IPS-11a (cell line): ENCODE data around the gene CASD1.

Experiments used
- H3K4me3 ChIP-seq: one replicate; pipeline ENCODE4 v1.5.1; 2013; ENCODE audit warnings: low read depth, low read length, control low read depth

The CASD1 gene

DNA sequence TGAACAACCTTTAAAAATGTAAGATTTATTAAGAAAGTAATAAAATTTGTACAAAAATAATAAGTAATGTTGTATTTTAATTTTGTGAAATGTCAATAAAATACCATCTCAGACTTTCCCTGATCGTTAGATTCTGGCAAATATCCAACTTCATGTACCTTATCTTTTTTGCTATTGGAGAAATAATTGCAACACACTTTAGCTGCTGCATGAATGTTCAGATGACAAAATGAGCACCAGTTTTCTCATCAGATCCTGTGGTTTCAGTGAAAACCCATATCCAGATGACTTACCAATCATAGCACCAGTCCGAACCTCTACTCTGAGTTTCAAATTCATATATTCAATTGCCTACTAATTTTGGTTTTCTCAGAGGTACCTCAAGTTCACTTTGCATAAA, 69.9 kb downstream of the CASD1 start:
- no peak overlapping the region for H3K4me3 ChIP-seq

DNA sequence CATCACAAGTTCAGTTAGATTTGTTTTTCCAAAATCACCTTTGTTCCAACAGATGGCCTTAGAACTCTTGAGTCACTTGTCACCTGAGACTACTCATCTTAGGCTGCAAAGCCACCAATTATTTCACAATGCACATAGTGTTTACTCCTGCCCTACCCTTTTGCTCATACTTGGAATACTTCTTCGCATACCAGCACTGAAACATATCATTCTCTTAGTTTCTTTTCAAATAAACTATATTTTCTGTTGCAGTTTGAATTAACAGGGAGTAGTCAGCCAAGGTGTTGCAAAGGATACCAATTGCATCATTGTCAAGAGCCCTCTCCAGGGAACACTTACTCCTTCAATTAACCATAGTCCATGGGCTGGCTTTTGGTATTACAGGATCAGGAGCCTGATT, 71.0 kb downstream of the CASD1 start:
- H3K4me3 ChIP-seq, result no peak overlapping the region

DNA sequence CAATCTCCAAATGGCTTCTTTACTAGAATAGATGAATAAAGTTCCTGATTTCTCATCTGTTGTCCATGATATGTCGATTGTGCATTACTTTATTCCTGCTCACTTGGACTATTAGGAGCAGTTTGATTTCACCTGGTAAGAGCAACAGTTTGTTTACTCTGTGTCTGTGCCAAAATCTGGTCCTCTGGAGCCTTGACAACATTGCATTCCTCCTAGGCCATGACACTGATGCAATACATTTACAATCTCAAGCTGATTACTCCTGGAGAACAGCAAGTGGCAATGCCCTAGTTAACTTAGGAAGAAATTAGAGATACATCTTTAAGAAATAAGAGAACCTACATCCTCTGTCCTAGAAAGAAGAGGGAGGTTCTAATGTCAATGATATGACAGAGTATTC, 74.5 kb downstream of the CASD1 start:
- H3K4me3 ChIP-seq, result no peak overlapping the region

DNA sequence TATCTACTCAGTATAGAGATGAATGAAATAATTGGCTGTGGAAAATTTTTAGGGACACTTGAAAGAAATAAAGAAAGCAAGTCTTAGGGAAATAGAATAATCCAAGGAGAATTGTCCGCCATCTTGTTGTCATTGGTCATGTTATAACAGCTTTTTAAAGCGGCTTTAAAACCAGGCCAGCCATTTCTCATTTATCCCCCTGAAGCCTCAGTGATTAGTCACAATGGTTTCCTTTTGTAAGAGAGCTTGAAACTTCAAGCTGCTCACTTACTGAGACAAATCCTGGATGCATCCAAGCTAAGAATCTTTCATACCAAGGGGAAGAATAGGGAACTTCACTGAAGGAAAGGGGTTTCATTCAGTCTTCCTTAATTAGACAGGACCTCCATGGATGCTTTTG, 78.5 kb downstream of the CASD1 start:
- H3K4me3 ChIP-seq, result no peak overlapping the region

DNA sequence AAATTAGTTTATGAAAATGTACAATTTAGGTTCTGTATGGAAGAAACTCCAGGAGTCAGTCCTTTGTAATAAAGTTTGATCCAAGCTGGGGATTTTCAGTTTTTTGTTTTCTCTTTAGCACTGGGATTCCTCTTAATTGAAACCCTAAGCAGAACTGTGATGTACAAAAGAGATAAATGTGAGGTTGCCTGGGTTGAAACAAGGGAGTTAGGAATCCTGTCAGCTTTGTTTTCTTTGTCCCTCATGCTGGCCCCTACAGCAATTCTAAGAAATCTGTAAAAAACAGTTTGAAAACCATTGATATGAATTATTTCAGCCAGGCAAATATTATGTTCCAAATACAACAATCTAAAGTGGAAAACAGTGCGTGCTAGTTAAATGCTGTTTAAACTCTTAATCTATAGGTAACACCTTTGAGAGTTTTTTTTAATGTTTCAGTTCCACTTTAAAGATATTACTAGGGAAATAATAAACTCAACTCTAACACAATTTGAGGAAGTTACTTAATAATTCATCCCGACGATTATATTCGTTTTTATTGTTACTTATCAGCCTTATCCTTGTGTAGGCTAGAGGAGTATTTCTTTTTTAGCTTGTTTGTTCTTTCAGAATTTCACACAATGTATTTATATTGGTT, 81.0 kb downstream of the CASD1 start:
- H3K4me3 ChIP-seq, result no peak overlapping the region

DNA sequence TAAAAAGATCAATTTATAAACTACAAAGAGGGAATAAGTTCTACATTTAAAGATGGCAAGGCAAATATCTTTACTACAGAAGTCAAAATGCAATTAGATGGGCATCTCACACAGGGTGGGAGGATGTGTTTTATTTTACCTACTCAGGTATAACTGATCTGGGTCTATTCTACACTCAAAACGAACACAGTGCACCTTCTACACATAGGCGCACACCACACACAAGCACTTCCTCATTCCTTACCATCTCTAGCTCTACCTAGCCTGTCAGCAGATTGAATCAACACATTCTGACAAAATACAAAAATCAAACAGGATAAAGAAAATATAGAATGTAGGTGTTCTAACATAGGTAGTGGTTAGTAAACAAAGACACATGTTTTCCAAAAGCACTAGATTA, 81.6 kb downstream of the CASD1 start:
- H3K4me3 ChIP-seq, result no peak overlapping the region

DNA sequence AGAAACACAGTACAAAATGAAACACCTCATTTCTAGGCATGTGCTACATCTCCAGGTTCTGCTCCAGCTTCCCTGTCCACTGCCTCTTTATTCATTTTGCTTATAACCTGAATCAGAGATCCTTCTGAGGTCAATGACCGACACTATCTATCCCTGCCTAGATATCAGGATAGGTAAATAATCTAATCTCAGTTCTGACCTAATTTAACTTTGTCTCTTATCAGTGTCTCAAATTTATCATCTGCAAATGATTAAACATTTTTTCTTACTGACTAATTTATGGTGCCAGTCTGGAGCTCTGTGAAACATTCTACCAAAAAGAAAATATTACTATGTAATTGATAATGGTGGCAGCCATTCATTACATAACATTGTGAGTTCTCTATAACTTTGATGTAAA, 85.3 kb downstream of the CASD1 start:
- H3K4me3 ChIP-seq, result no peak overlapping the region

DNA sequence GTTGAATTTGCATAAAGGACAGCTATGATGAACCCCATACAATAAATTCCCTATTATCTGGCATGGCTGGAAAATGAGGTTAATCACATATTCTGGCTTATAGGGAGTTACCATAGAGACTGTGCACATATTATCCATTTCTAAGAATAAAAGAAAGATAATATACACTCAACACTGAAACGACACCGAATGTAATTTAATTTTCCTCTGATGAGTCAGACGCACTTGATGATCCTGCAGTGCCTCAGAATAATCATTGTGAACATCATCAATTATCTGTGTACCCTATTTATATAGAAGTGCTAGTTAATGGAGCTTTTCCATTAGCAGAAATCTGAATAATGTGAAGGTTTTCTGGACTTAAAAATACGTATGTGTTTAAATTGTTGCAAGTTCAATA, 86.1 kb downstream of the CASD1 start:
- H3K4me3 ChIP-seq, result no peak overlapping the region

DNA sequence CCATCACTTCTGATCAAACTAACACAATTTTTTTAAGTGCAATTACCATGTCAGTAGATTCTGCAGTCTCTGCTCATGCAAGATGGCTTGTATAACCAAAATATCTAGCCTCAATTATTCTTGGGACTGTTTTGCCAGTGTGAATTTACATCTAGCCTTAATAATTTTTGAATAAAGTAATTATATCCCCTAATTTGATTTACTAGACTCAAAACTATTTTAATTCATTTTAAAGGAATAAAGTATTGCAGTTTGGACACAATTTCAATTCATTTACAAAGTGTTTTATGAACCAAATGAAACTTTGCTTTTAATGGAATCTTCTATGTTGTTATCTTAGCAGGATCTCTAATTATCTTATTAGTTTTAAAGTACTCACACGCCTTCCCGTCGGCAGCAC, 90.7 kb downstream of the CASD1 start:
- H3K4me3 ChIP-seq, result no peak overlapping the region

DNA sequence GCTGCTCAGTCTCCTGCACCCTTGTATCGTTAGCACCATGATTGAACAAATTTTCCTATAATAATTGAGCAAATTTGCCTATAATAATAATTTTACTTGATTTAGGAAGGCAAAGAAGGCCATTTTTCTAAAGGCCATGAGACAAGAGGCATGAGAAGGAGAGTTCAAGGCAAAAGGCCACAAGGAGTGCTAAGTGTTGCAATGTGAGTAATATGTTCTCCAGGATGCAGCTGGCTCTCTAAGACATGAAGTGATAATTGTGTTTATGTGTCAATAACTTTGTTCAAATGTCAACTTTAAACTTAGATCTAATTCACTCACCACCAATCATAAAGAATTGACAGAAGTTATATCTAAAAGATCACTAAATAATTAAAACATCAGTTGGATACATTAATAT, 92.6 kb downstream of the CASD1 start:
- no peak overlapping the region for H3K4me3 ChIP-seq

DNA sequence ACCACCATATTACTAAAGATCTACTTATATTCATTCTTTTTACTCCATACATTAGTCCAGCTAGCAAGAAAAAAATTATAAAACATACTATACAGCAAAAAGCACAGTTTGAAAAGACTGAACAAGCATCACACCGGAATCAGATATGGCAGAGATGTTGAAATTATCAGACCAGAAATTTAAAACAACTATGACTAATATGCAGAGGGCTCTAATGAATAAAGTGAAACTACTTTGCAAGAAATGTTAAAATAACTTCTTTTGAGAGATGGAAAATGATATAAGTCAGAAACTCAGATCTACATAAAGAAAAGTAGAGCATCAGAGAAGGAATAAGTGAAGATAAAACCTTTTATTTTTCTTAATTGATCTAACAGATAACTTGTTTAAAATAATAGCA, 95.4 kb downstream of the CASD1 start:
- no peak overlapping the region for H3K4me3 ChIP-seq
